Raji (cell line): Measurements from ENCODE around the gene SMYD5.

ENCODE experiments used
- POLR2A ChIP-seq: IDR thresholded peaks from 2 replicates; pipeline ENCODE4 v1.6.1; 2011; ENCODE audit warnings: low read depth, low read length, control low read depth; ENCODE audit not compliant: insufficient read depth

Gene SMYD5

DNA sequence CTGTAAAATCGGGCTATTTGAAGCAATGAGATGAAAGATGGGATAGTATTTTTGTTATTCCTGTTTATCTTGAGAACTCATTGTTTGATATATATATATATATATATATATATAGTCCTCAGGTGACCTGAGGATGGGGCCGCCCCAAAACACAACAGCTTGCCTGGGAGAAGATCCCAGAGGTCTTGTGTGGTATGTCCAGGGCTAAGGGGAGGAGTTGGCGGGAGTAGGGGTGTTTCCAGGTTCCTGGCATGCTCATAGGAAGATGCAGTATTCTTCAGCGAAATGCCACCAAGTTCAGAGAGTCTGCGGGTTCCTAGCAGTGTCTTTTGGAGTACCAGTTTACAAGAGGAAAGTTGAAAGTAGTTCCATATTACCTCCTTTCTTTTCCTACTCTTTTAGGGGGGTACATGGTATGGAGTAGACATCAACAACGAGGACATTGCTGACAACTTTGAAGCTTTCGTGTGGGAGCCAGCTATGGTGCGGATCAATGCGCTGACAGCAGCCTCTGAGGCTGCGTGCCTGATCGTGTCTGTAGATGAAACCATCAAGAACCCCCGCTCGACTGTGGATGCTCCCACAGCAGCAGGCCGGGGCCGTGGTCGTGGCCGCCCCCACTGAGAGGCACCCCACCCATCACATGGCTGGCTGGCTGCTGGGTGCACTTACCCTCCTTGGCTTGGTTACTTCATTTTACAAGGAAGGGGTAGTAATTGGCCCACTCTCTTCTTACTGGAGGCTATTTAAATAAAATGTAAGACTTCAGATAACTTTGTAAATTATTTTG, 38.4 kb downstream of the SMYD5 start:
- TF ChIP-seq POLR2A = no peak

DNA sequence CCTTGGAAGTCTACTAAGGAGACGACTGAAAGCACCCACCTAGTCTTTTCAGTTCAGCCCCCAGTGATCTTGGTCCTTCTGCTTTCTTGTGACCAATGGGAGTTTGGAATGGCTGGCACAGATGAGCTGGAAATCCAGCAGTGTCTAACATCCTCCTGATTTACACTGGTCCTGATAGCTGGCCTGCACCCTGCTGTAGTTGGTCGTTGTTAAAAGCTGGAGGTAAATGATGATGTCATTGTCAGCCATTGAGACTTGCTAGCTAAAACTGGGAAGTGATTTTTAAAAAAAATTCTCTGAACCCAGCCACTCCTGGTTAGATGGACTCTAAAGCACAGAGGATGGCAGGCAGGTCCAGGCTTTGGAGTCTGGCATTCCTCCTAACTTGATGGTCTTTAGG, 39.4 kb downstream of the SMYD5 start:
- TF ChIP-seq POLR2A = no peak

GRCh38 chr2:73253901-73254300, 39.9 kb downstream of the SMYD5 start:
- 0 out of 2 replicates have a peak, but pooled peaks have one; percentile 21 for TF ChIP-seq POLR2A

DNA sequence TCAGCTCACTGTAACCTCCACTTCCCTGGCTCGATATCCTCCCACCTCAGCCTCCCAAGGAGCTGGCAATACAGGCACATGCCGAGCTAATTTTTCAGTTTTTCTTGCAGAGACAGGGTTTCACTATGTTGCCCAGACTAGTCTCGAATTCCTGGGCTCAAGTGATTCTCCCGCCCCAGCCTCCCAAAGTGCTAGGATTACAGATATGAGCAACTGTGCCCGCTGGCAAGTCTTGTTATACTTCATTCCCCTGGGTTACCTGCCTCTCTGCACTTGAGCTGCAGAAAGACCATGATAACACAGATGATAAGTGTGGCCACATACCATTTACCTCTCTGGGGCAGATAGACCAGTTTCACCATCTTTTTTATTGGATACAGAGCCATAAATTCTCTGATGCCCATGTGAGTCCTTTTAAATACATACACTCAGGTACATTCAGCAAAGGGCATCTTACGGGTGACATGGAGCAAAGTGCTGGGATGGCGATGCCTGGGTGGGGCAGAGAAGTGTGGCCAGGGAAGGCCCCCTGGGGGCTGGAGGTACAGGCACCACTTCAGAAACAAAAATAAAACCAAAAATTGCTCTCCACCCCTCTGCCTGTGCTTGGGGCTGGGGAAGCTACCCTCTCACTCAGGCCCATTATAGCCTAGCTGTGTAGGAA, 40.4 kb downstream of the SMYD5 start:
- TF ChIP-seq POLR2A = no peak

GRCh38 chr2:73255007-73255644, 41.1 kb downstream of the SMYD5 start:
- no peak for TF ChIP-seq POLR2A

DNA sequence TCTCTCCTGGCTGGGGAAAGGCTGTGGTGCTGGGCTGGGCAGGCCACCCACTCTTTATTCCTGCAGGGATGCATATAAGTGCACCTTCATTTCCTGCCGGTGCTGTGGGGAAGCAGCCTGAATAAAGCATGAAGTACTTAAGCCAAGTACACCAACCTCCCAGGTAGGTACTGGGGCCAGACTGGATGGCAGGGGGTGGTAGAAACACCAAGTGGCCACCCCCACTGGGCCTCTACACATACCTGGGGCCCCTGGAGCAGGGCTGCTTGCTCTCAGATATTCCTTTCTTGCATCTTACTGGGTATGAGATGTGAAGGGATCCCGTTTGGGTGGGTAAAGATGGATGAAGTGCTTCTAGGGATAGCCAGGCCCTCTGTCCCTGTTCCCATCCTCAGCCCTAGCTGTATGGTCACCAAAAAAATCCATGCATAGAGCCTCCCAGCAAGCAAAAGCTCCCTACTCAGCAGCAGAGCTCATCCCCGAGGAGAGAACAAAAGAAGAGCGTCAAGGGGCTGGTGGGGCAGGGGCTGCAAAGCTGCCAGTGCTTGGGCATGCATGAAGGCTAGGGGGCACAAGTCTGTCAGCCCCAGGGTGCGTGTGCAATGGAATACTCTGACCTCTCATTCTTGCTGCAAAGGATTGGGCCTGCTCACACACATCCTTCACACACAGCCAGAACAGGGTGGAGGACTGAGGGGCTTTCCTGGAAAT, 42.0 kb downstream of the SMYD5 start:
- no peak for TF ChIP-seq POLR2A

GRCh38 chr2:73256618-73256922, 42.5 kb downstream of the SMYD5 start:
- no peak for TF ChIP-seq POLR2A

GRCh38 chr2:73257021-73257420, 43.0 kb downstream of the SMYD5 start:
- TF ChIP-seq POLR2A = no peak

- no peak for TF ChIP-seq POLR2A
These were observed 43.5 kb downstream of the SMYD5 start for GRCh38 chr2:73257425-73258125.

GRCh38 chr2:73258186-73258912, 44.3 kb downstream of the SMYD5 start:
- TF ChIP-seq POLR2A = no peak

DNA sequence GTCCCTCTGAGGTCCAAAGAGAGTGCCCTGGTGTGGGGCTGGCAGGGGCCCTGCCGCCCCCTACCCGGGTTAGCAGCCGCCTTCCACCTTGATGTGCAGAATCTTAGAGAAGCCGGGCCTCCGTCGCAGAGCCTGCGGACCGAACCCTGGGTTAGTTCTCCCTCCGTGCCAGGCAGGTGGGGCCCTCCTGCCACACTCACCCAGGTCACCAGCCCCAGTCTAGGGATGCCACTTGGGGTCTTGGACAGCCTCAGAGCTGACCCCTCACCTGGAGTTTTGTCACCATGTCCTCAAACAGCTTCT, 44.8 kb downstream of the SMYD5 start:
- TF ChIP-seq POLR2A = no peak

GRCh38 chr2:73259276-73259675, 45.2 kb downstream of the SMYD5 start:
- TF ChIP-seq POLR2A = no peak

GRCh38 chr2:73259704-73260337, 45.8 kb downstream of the SMYD5 start:
- no peak for TF ChIP-seq POLR2A

GRCh38 chr2:73260338-73260984, 46.4 kb downstream of the SMYD5 start:
- no peak for TF ChIP-seq POLR2A

DNA sequence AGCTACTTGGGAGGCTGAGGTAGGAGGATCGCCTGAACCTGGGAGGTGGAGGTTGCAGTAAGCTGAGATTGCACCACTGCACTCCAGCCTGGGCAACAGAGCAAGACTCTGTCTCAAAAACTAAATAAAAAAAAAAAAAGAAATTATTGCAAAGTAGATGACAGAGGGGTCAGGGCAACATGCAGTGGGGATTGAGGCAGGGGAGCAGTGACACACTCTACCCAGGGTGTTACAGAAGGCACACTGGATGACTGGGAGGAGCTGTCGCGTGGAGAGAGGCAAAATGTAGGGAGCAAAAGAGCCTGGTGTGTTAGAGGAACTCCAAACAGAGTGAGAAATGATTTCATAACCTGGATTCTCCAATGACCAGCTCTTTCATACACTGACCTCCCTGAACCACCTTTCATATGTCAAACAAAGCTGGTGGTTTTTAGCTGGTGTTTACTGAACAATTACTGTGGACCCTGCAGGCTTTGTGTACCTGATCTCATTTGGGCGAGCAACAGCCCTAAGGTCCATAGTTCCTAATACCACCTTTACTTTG, 48.1 kb downstream of the SMYD5 start:
- no peak for TF ChIP-seq POLR2A
